GM23248 (cell line): ENCODE data around the gene ACOT9. TPM values are rescaled to one million over a fixed set of nuclear protein-coding genes. Genes with fewer than 3 reads are reported as not detected.

ENCODE experiments used
- DNase-seq: peaks from one replicate; pipeline ENCODE4 v3.0.0-alpha.2; 2015
- H2AFZ ChIP-seq: fragments of 200-600 bp; sonication (generic); 2 replicates; pipeline ENCODE4 v1.6.1; 2016; ENCODE audit warnings: antibody characterized with exemption
- H3F3A ChIP-seq: fragments of 200-600 bp; sonication (generic); 2 replicates; pipeline ENCODE4 v1.6.1; 2016; ENCODE audit warnings: mild to moderate bottlenecking, antibody characterized with exemption, mixed run types; ENCODE audit not compliant: insufficient read depth
- H3K27ac ChIP-seq: fragments of 200-600 bp; sonication (generic); 2 replicates; pipeline ENCODE4 v1.5.1; 2016; ENCODE audit warnings: mild to moderate bottlenecking
- H3K27me3 ChIP-seq: fragments of 200-600 bp; sonication (generic); replicated peaks from 2 replicates; pipeline ENCODE4 v1.6.1; 2016; ENCODE audit warnings: mild to moderate bottlenecking; ENCODE audit not compliant: insufficient read depth
- H3K36me3 ChIP-seq: fragments of 200-600 bp; sonication (generic); 2 replicates; pipeline ENCODE4 v1.6.1; 2016; ENCODE audit warnings: low read depth, mild to moderate bottlenecking
- H3K4me1 ChIP-seq: fragments of 200-600 bp; sonication (generic); 2 replicates; pipeline ENCODE4 v1.6.1; 2016; ENCODE audit warnings: mild to moderate bottlenecking; ENCODE audit not compliant: insufficient read depth
- H3K4me2 ChIP-seq: fragments of 200-600 bp; sonication (generic); one replicate; pipeline ENCODE4 v1.6.1; 2016; ENCODE audit warnings: mild to moderate bottlenecking; ENCODE audit not compliant: unreplicated experiment
- H3K4me3 ChIP-seq: fragments of 200-600 bp; sonication (generic); 2 replicates; pipeline ENCODE4 v1.5.1; 2016; ENCODE audit warnings: mild to moderate bottlenecking
- H3K79me2 ChIP-seq: fragments of 200-600 bp; sonication (generic); 2 replicates; pipeline ENCODE4 v1.6.1; 2016; ENCODE audit warnings: mild to moderate bottlenecking; ENCODE audit not compliant: insufficient read depth
- H3K9ac ChIP-seq: fragments of 200-600 bp; sonication (generic); 2 replicates; pipeline ENCODE4 v1.6.1; 2016; ENCODE audit warnings: mild to moderate bottlenecking
- H3K9me2 ChIP-seq: fragments of 200-600 bp; sonication (generic); 2 replicates; pipeline ENCODE4 v1.6.1; 2016; ENCODE audit warnings: mixed run types, mild to moderate bottlenecking, moderate library complexity; ENCODE audit not compliant: insufficient read depth
- H3K9me3 ChIP-seq: fragments of 200-600 bp; sonication (generic); one replicate; pipeline ENCODE4 v1.6.1; 2017; ENCODE audit warnings: low read depth
- H4K20me1 ChIP-seq: fragments of 200-600 bp; sonication (generic); 2 replicates; pipeline ENCODE4 v1.6.0; 2016; ENCODE audit not compliant: insufficient read depth
- EZH2 ChIP-seq: fragments of 200-600 bp; sonication (generic); IDR thresholded peaks from 2 replicates; pipeline ENCODE4 v1.6.1; 2018; ENCODE audit warnings: antibody characterized with exemption, mild to moderate bottlenecking; ENCODE audit not compliant: insufficient read depth, poor library complexity, severe bottlenecking
- EZH2phosphoT487 ChIP-seq: fragments of 200-600 bp; sonication (generic); IDR thresholded peaks from 2 replicates; pipeline ENCODE4 v1.6.1; 2018; ENCODE audit warnings: antibody characterized with exemption, moderate library complexity, mild to moderate bottlenecking, low read depth; ENCODE audit not compliant: insufficient read depth
- WGBS, 2 experiments: methylation state at CpG; one replicate each; pipeline ENCODE4 v1.1.6; 2015 to 2017; ENCODE audit warnings: low lambda C conversion rate in 2 of 2, low coverage in 1 of 2; ENCODE audit errors: missing lambda C conversion rate in 2 of 2; 5-methylcytosine and 5-hydroxymethylcytosine counted together
- in situ Hi-C: fragments of 300-500 bp; cut with MboI; formaldehyde crosslinking; loops from 2 replicates; pipeline ENCODE4 v1.15.0; 2020
- polyA plus RNA-seq: library from polyadenylated mRNA; unstranded; fragments of >200 nt; fragmentation: Nextera tagmentation; extraction: Ambion mirVana; gene quantifications from 2 replicates; pipeline ENCODE4 v1.2.1, GENCODE V29; 2016
- total RNA-seq: library from RNA; depleted of rRNA; stranded (reverse); fragments of >200 nt; shearing (Covaris generic); gene quantifications from 2 replicates; pipeline ENCODE4 v1.2.3, GENCODE V29; 2014

ACOT9 gene
- total and polyA plus RNA-seq, 2 experiments from 2014 or later: 66.7 to 85.2 TPM

- 45 to 46% methylated on average over 3 of the region's 3 CpGs for WGBS, 2 experiments
- Histone ChIP-seq H3K4me2 (no peak overlapping the region), H3K27ac (no peak overlapping the region), H3K27me3 (no peaks in the 10 kb centered on the region), H3K9me2 (no peaks in the 10 kb centered on the region), H3K79me2 (peaks cover 97% of the 10 kb centered on the region), H3K9me3 (no peaks in the 10 kb centered on the region), H3K4me1 (peaks cover under 1% of the 10 kb centered on the region; the same call in 1 of the 2 replicates), H3K4me3 (no peak overlapping the region), H3F3A (no peaks in the 10 kb centered on the region), H3K36me3 (0 out of 2 replicates have a peak, but pooled peaks cover 4% of the 10 kb centered on the region), H2AFZ (no peak overlapping the region), H3K9ac (no peak overlapping the region), H4K20me1 (peaks cover 8% of the 10 kb centered on the region; the same call in 1 of the 2 replicates)
- no peak for TF ChIP-seq EZH2
- no peak for TF ChIP-seq EZH2phosphoT487
- DNase-seq: no peak
- in situ Hi-C loops: no loop called here
These were observed 7.0 kb downstream of the ACOT9 start for GRCh38 chrX:23736030-23736429.

- Histone ChIP-seq H3K9ac (no peak overlapping the region), H4K20me1 (peaks cover 8% of the 10 kb centered on the region; the same call in 1 of the 2 replicates), H3K9me3 (no peaks in the 10 kb centered on the region), H3K27ac (no peak overlapping the region), H3K36me3 (0 out of 2 replicates have a peak, but pooled peaks cover 12% of the 10 kb centered on the region), H3K79me2 (peaks cover 77% of the 10 kb centered on the region), H2AFZ (no peak overlapping the region), H3K4me2 (no peak overlapping the region), H3K4me1 (no peaks in the 10 kb centered on the region), H3K27me3 (no peaks in the 10 kb centered on the region), H3K9me2 (no peaks in the 10 kb centered on the region), H3K4me3 (no peak overlapping the region), H3F3A (no peaks in the 10 kb centered on the region)
- no peak for DNase-seq
- TF ChIP-seq EZH2phosphoT487 (no peak), EZH2 (no peak)
- WGBS, 2 experiments: 78 to 80% methylated on average over 5 of the region's 5 CpGs
- in situ Hi-C loops: no loop called here
These were observed 10.4 kb downstream of the ACOT9 start for GRCh38 chrX:23732704-23733103.

GRCh38 chrX:23731951-23732350, 11.1 kb downstream of the ACOT9 start:
- TF ChIP-seq EZH2phosphoT487: no peak
- no peak for TF ChIP-seq EZH2
- H3K9me2 ChIP-seq: no peaks in the 10 kb centered on the region
- H3K27me3 ChIP-seq: no peaks in the 10 kb centered on the region
- peaks cover 73% of the 10 kb centered on the region for H3K79me2 ChIP-seq
- H3K27ac ChIP-seq: no peak overlapping the region
- H3K4me2 ChIP-seq: no peak overlapping the region
- 91 to 100% methylated on average over 1 of the region's 1 CpG for WGBS, 2 experiments
- no peaks in the 10 kb centered on the region for H3F3A ChIP-seq
- in situ Hi-C loops: no loop called here
- H4K20me1 ChIP-seq: peaks cover 8% of the 10 kb centered on the region; the same call in 1 of the 2 replicates
- no peak overlapping the region for H3K4me3 ChIP-seq
- 0 out of 2 replicates have a peak, but pooled peaks cover 12% of the 10 kb centered on the region for H3K36me3 ChIP-seq
- no peak for DNase-seq
- H3K9me3 ChIP-seq: no peaks in the 10 kb centered on the region
- H3K4me1 ChIP-seq: no peaks in the 10 kb centered on the region
- H3K9ac ChIP-seq: no peak overlapping the region
- no peak overlapping the region for H2AFZ ChIP-seq

GRCh38 chrX:23729214-23729613, 13.9 kb downstream of the ACOT9 start:
- Histone ChIP-seq H3K4me3 (no peak overlapping the region), H3K27ac (no peak overlapping the region), H3F3A (no peaks in the 10 kb centered on the region), H4K20me1 (0 out of 2 replicates have a peak, but pooled peaks cover under 1% of the 10 kb centered on the region), H3K9ac (no peak overlapping the region), H3K4me2 (no peak overlapping the region), H3K9me3 (no peaks in the 10 kb centered on the region), H3K36me3 (0 out of 2 replicates have a peak, but pooled peaks cover 12% of the 10 kb centered on the region), H3K9me2 (no peaks in the 10 kb centered on the region), H3K79me2 (peaks cover 50% of the 10 kb centered on the region), H3K27me3 (no peaks in the 10 kb centered on the region), H2AFZ (no peak overlapping the region), H3K4me1 (no peaks in the 10 kb centered on the region)
- DNase-seq: no peak
- TF ChIP-seq EZH2 (no peak), EZH2phosphoT487 (no peak)
- 90 to 100% methylated on average over 1 of the region's 1 CpG for WGBS, 2 experiments
- in situ Hi-C loops: no loop called here
